GM21526 (cell line): Measurements from ENCODE around the gene THBS1.

Source experiments
- ATAC-seq: cut with Tn5 transposase; IDR thresholded peaks from one replicate; pipeline ENCODE4 v1.9.1; 2021; ENCODE audit warnings: moderate library complexity; ENCODE audit not compliant: unreplicated experiment, low FRiP score

THBS1 gene

GRCh38 chr15:39627451-39628143, 46.7 kb downstream of the THBS1 start:
- no peak for ATAC-seq

- no peak for ATAC-seq
These were observed 47.2 kb downstream of the THBS1 start for GRCh38 chr15:39628144-39628508.

- no peak for ATAC-seq
These were observed 47.8 kb downstream of the THBS1 start for GRCh38 chr15:39628546-39629257.

- ATAC-seq: no peak
These were observed 48.5 kb downstream of the THBS1 start for GRCh38 chr15:39629371-39629770.

- no peak for ATAC-seq
These were observed 49.0 kb downstream of the THBS1 start for GRCh38 chr15:39629906-39630305.

GRCh38 chr15:39631357-39631756, 50.5 kb downstream of the THBS1 start:
- ATAC-seq: no peak

GRCh38 chr15:39638041-39638440, 57.2 kb downstream of the THBS1 start:
- no peak for ATAC-seq

- no peak for ATAC-seq
These were observed 58.2 kb downstream of the THBS1 start for GRCh38 chr15:39639037-39639436.

GRCh38 chr15:39640665-39641064, 59.8 kb downstream of the THBS1 start:
- ATAC-seq: no peak

- ATAC-seq: no peak
These were observed 60.5 kb downstream of the THBS1 start for GRCh38 chr15:39641191-39641889.

GRCh38 chr15:39642011-39642640, 61.2 kb downstream of the THBS1 start:
- no peak for ATAC-seq

GRCh38 chr15:39643727-39644126, 62.8 kb downstream of the THBS1 start:
- ATAC-seq: no peak

- no peak for ATAC-seq
These were observed 63.3 kb downstream of the THBS1 start for GRCh38 chr15:39644136-39644535.

GRCh38 chr15:39645138-39645975, 64.5 kb downstream of the THBS1 start:
- ATAC-seq: no peak

- no peak for ATAC-seq
These were observed 65.0 kb downstream of the THBS1 start for GRCh38 chr15:39645976-39646257.

- ATAC-seq: no peak
These were observed 65.5 kb downstream of the THBS1 start for GRCh38 chr15:39646425-39646824.
